WTC11 (cell line): ENCODE measurements around the gene SMARCB1. TPM values are rescaled to one million over a fixed set of nuclear protein-coding genes. Genes with fewer than 3 reads are reported as not detected.
A peak's percentile ranks its signal among the peaks of the same experiment; 100 is the strongest.

ENCODE experiments used
- ATAC-seq: fragments of 200-7000 bp; cut with Tn5 transposase; 2 replicates; pipeline ENCODE4 v1.10.0; 2021; ENCODE audit warnings: mild to moderate bottlenecking, moderate library complexity
- CTCF ChIA-PET: fragments of 300-600 bp; sonication (Branson Sonifier 250); formaldehyde crosslinking; loops from one replicate; lab custom pipeline; 2021; ENCODE audit warnings: antibody characterized with exemption; lab: Charles Lee
- POLR2A ChIA-PET: fragments of 350-600 bp; sonication (Branson Sonifier 250); formaldehyde crosslinking; loops from one replicate; lab custom pipeline; 2021; ENCODE audit warnings: antibody characterized with exemption; lab: Charles Lee
- DNase-seq: peaks from one replicate; pipeline ENCODE4 v3.0.0; 2021; ENCODE audit warnings: low spot score
- H3K27ac Mint-ChIP-seq: 2 replicates; pipeline ENCODE4 v1.8.0; 2021; ENCODE audit warnings: mixed read lengths
- H3K27me3 Mint-ChIP-seq: 2 replicates; pipeline ENCODE4 v1.8.0; 2021; ENCODE audit warnings: low read depth, mild to moderate bottlenecking, moderate library complexity, mixed read lengths
- H3K36me3 Mint-ChIP-seq: 2 replicates; pipeline ENCODE4 v1.8.0; 2021; ENCODE audit warnings: mixed read lengths
- H3K4me1 Mint-ChIP-seq: 2 replicates; pipeline ENCODE4 v1.8.0; 2022; ENCODE audit warnings: mixed read lengths
- H3K4me3 Mint-ChIP-seq: 2 replicates; pipeline ENCODE4 v1.8.0; 2021; ENCODE audit warnings: mild to moderate bottlenecking, moderate library complexity, mixed read lengths
- H3K9me3 Mint-ChIP-seq: 2 replicates; pipeline ENCODE4 v1.8.0; 2021; ENCODE audit warnings: mixed read lengths
- ATF1 ChIP-seq: sonication (generic); formaldehyde crosslinking; IDR thresholded peaks from 2 replicates; pipeline ENCODE4 v1.8.1; 2023; ENCODE audit warnings: mild to moderate bottlenecking, moderate library complexity, missing genetic modification reagents
- ELF4 ChIP-seq: sonication (generic); formaldehyde crosslinking; IDR thresholded peaks from 2 replicates; pipeline ENCODE4 v1.8.1; 2022; ENCODE audit warnings: low read depth, mild to moderate bottlenecking, moderate library complexity, missing genetic modification reagents
- FOXK1 ChIP-seq: sonication (generic); formaldehyde crosslinking; IDR thresholded peaks from 2 replicates; pipeline ENCODE4 v1.8.0; 2022; ENCODE audit warnings: mild to moderate bottlenecking, moderate library complexity, missing genetic modification reagents
- GABPB1 ChIP-seq: sonication (generic); formaldehyde crosslinking; IDR thresholded peaks from 2 replicates; pipeline ENCODE4 v1.8.1; 2023; ENCODE audit warnings: mild to moderate bottlenecking, missing genetic modification reagents
- IRF2 ChIP-seq: sonication (generic); formaldehyde crosslinking; IDR thresholded peaks from 2 replicates; pipeline ENCODE4 v1.8.0; 2022; ENCODE audit warnings: low read depth, missing genetic modification reagents, borderline replicate concordance
- NFATC4 ChIP-seq: fragments of 250-450 bp; sonication (Bioruptor Pico); IDR thresholded peaks from 2 replicates; pipeline ENCODE4 v1.9.0; 2021; ENCODE audit warnings: mild to moderate bottlenecking
- SMAD3 ChIP-seq: sonication (generic); formaldehyde crosslinking; IDR thresholded peaks from 2 replicates; pipeline ENCODE4 v1.8.0; 2022; ENCODE audit warnings: missing genetic modification reagents, mild to moderate bottlenecking, borderline replicate concordance
- SP1 ChIP-seq: sonication (generic); formaldehyde crosslinking; conservative IDR thresholded peaks from 2 replicates; pipeline ENCODE4 v1.8.1; 2022; ENCODE audit warnings: missing genetic modification reagents
- ZNF423 ChIP-seq: fragments of 250-450 bp; sonication (Bioruptor Pico); IDR thresholded peaks from 2 replicates; pipeline ENCODE4 v2.1.2; 2022; ENCODE audit warnings: mild to moderate bottlenecking, moderate library complexity
- total RNA-seq: library from RNA; stranded (reverse); gene quantifications from 3 replicates; pipeline ENCODE4 v1.2.3, GENCODE V29; 2021
- TF ChIP-seq, protein P1 (sequence below): fragments of 200-600 bp; IDR thresholded peaks from 2 replicates; pipeline ENCODE4 v1.8.0; 2022; ENCODE audit warnings: antibody characterized with exemption
- TF ChIP-seq, protein P2 (sequence below): fragments of 250-450 bp; sonication (Bioruptor Pico); IDR thresholded peaks from 2 replicates; pipeline ENCODE4 v1.9.0; 2021; ENCODE audit warnings: moderate library complexity, mild to moderate bottlenecking, inconsistent platforms, borderline replicate concordance
- TF ChIP-seq, protein P3 (sequence below): sonication (generic); formaldehyde crosslinking; IDR thresholded peaks from 2 replicates; pipeline ENCODE4 v1.8.1; 2023; ENCODE audit warnings: mild to moderate bottlenecking, missing genetic modification reagents, borderline replicate concordance
- TF ChIP-seq, protein P4 (sequence below): sonication (generic); formaldehyde crosslinking; IDR thresholded peaks from 2 replicates; pipeline ENCODE4 v1.8.1; 2022; ENCODE audit warnings: mild to moderate bottlenecking, moderate library complexity, missing genetic modification reagents
- TF ChIP-seq, protein P5 (sequence below): sonication (generic); formaldehyde crosslinking; IDR thresholded peaks from 2 replicates; pipeline ENCODE4 v1.8.0; 2022; ENCODE audit warnings: mild to moderate bottlenecking, missing genetic modification reagents
- TF ChIP-seq, protein P6 (sequence below): sonication (generic); formaldehyde crosslinking; IDR thresholded peaks from 2 replicates; pipeline ENCODE4 v1.8.1; 2022; ENCODE audit warnings: low read depth, missing genetic modification reagents, borderline replicate concordance
- TF ChIP-seq, protein P7 (sequence below): sonication (generic); formaldehyde crosslinking; IDR thresholded peaks from 2 replicates; pipeline ENCODE4 v1.8.1; 2023; ENCODE audit warnings: mild to moderate bottlenecking, missing genetic modification reagents, moderate library complexity

Gene SMARCB1
- total RNA-seq, 1 experiment from 2014 or later, result 135 TPM

DNA sequence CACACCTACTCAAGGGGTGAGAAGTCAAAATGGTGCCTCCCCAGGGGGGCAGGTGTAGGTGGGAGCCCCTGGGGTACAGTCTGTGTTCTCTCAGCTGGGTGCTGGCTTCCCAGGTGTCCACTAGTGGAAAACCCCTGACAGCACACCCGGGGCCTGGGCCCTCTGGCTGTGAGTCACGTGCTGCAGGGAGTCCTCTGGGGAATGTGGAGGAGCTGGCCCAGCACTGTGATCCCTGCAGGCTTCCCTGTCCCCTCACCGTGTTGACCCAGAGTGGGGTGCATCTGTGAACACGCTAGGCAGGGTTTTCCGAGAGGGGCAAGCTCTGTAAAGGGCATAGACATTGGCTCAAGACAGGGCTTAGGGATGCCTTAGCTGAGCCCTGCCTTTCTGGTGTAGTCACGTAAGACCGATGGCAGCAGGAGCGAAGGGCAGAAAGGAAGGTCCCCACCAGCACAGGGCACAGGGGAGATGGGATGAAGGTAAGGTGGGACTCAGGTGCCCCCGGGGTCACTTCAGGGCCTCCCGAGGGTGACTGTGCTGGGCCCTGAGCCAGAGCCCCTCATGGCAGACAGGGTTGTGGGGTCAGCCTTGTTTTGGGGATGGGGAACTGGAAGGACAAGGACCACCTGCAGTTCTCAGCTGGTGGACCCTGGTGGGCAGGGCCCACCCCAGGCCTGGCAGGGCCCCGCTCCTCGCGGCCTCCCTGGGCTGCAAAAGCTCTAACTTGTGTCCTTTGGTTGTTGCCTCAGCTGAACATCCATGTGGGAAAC is 37.9 kb downstream of the SMARCB1 start:
- no peak for ATAC-seq
- ChIA-PET CTCF (interaction anchor here (1.2 kb wide), 1 partner anchor 59 kb away, joined by 3 read pairs; no protein-coding TSS in a partner anchor), POLR2A (interaction anchor here (0.8 to 1.0 kb wide), 2 partner anchors 13 to 14 kb away, joined by 3 read pairs; partner anchors contain the start of gene DERL3)
- Mint-ChIP-seq H3K36me3 (peaks cover 80% of the 10 kb centered on the region), H3K27me3 (no peaks in the 10 kb centered on the region; the same call in 1 of the 2 replicates), H3K27ac (no peak overlapping the region), H3K4me3 (no peak overlapping the region), H3K9me3 (no peaks in the 10 kb centered on the region), H3K4me1 (peaks cover 13% of the 10 kb centered on the region)
- DNase-seq, result no peak
- TF ChIP-seq, protein P1, sequence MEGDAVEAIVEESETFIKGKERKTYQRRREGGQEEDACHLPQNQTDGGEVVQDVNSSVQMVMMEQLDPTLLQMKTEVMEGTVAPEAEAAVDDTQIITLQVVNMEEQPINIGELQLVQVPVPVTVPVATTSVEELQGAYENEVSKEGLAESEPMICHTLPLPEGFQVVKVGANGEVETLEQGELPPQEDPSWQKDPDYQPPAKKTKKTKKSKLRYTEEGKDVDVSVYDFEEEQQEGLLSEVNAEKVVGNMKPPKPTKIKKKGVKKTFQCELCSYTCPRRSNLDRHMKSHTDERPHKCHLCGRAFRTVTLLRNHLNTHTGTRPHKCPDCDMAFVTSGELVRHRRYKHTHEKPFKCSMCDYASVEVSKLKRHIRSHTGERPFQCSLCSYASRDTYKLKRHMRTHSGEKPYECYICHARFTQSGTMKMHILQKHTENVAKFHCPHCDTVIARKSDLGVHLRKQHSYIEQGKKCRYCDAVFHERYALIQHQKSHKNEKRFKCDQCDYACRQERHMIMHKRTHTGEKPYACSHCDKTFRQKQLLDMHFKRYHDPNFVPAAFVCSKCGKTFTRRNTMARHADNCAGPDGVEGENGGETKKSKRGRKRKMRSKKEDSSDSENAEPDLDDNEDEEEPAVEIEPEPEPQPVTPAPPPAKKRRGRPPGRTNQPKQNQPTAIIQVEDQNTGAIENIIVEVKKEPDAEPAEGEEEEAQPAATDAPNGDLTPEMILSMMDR, result no peak
- TF ChIP-seq, protein P2, sequence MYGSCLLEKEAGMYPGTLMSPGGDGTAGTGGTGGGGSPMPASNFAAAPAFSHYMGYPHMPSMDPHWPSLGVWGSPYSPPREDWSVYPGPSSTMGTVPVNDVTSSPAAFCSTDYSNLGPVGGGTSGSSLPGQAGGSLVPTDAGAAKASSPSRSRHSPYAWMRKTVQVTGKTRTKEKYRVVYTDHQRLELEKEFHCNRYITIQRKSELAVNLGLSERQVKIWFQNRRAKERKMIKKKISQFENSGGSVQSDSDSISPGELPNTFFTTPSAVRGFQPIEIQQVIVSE (CRISPR knock-in tag), result no peak
- TF ChIP-seq ZNF423 (CRISPR knock-in tag), result 0 out of 2 replicates have a peak, but pooled peaks have one; percentile 32
- no peak for TF ChIP-seq ATF1 (CRISPR knock-in tag)

DNA sequence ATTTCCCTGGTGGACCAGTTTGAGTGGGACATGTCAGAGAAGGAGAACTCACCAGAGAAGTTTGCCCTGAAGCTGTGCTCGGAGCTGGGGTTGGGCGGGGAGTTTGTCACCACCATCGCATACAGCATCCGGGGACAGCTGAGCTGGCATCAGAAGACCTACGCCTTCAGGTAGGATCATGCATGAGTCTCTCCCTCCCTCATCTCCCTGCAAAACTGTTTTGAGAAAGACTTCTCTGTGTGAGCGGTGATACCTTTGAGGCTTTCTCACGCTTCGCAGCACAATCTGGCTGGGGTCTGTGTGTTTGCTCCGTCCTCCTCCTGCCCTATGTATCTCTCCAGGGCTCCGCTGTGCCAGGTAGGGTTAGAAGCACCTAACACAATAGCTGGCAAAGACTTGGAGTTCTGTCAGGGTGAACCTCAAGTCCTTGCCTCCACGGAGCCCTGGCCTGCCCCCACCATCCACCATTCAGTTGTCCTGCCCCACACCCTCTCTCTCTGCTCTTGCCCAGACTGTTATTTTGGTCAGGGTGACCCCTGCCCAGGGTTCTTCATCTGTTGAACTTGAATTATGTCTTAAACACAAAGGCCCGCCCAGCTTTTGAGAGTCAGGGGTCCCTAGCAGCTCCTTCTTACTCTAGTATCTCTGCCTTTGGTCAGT is 38.6 kb downstream of the SMARCB1 start:
- H3K4me3 Mint-ChIP-seq, result no peak overlapping the region
- ChIA-PET POLR2A (interaction anchor here (0.8 kb wide), 1 partner anchor 14 kb away, joined by 3 read pairs; no protein-coding TSS in a partner anchor), CTCF (interaction anchor here (0.6 to 1.2 kb wide), 3 partner anchors 11 to 967 kb away, joined by 3 to 5 read pairs (median 4); no protein-coding TSS in a partner anchor)
- TF ChIP-seq FOXK1 (CRISPR knock-in tag), result no peak
- TF ChIP-seq, protein P3, sequence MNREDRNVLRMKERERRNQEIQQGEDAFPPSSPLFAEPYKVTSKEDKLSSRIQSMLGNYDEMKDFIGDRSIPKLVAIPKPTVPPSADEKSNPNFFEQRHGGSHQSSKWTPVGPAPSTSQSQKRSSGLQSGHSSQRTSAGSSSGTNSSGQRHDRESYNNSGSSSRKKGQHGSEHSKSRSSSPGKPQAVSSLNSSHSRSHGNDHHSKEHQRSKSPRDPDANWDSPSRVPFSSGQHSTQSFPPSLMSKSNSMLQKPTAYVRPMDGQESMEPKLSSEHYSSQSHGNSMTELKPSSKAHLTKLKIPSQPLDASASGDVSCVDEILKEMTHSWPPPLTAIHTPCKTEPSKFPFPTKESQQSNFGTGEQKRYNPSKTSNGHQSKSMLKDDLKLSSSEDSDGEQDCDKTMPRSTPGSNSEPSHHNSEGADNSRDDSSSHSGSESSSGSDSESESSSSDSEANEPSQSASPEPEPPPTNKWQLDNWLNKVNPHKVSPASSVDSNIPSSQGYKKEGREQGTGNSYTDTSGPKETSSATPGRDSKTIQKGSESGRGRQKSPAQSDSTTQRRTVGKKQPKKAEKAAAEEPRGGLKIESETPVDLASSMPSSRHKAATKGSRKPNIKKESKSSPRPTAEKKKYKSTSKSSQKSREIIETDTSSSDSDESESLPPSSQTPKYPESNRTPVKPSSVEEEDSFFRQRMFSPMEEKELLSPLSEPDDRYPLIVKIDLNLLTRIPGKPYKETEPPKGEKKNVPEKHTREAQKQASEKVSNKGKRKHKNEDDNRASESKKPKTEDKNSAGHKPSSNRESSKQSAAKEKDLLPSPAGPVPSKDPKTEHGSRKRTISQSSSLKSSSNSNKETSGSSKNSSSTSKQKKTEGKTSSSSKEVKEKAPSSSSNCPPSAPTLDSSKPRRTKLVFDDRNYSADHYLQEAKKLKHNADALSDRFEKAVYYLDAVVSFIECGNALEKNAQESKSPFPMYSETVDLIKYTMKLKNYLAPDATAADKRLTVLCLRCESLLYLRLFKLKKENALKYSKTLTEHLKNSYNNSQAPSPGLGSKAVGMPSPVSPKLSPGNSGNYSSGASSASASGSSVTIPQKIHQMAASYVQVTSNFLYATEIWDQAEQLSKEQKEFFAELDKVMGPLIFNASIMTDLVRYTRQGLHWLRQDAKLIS (CRISPR knock-in tag), result no peak
- no peak for TF ChIP-seq SMAD3 (CRISPR knock-in tag)
- no peak for TF ChIP-seq ELF4 (CRISPR knock-in tag)
- TF ChIP-seq NFATC4 (CRISPR knock-in tag), result no peak
- no peak for TF ChIP-seq GABPB1 (CRISPR knock-in tag)
- TF ChIP-seq, protein P4, sequence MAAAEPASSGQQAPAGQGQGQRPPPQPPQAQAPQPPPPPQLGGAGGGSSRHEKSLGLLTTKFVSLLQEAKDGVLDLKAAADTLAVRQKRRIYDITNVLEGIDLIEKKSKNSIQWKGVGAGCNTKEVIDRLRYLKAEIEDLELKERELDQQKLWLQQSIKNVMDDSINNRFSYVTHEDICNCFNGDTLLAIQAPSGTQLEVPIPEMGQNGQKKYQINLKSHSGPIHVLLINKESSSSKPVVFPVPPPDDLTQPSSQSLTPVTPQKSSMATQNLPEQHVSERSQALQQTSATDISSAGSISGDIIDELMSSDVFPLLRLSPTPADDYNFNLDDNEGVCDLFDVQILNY (CRISPR knock-in tag), result no peak
- TF ChIP-seq SP1 (CRISPR knock-in tag), result no peak
- TF ChIP-seq, protein P5, sequence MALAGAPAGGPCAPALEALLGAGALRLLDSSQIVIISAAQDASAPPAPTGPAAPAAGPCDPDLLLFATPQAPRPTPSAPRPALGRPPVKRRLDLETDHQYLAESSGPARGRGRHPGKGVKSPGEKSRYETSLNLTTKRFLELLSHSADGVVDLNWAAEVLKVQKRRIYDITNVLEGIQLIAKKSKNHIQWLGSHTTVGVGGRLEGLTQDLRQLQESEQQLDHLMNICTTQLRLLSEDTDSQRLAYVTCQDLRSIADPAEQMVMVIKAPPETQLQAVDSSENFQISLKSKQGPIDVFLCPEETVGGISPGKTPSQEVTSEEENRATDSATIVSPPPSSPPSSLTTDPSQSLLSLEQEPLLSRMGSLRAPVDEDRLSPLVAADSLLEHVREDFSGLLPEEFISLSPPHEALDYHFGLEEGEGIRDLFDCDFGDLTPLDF (CRISPR knock-in tag), result no peak
- TF ChIP-seq, protein P6, sequence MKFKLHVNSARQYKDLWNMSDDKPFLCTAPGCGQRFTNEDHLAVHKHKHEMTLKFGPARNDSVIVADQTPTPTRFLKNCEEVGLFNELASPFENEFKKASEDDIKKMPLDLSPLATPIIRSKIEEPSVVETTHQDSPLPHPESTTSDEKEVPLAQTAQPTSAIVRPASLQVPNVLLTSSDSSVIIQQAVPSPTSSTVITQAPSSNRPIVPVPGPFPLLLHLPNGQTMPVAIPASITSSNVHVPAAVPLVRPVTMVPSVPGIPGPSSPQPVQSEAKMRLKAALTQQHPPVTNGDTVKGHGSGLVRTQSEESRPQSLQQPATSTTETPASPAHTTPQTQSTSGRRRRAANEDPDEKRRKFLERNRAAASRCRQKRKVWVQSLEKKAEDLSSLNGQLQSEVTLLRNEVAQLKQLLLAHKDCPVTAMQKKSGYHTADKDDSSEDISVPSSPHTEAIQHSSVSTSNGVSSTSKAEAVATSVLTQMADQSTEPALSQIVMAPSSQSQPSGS (CRISPR knock-in tag), result no peak
- TF ChIP-seq, protein P7, sequence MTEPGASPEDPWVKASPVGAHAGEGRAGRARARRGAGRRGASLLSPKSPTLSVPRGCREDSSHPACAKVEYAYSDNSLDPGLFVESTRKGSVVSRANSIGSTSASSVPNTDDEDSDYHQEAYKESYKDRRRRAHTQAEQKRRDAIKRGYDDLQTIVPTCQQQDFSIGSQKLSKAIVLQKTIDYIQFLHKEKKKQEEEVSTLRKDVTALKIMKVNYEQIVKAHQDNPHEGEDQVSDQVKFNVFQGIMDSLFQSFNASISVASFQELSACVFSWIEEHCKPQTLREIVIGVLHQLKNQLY (CRISPR knock-in tag), result no peak
- TF ChIP-seq IRF2, result no peak

More for the DNA sequence above, 38.6 kb downstream of the SMARCB1 start:
- peak overlapping the region; percentile 94 for H3K27ac Mint-ChIP-seq
- H3K36me3 Mint-ChIP-seq, result peaks cover 80% of the 10 kb centered on the region
- no peaks in the 10 kb centered on the region for H3K9me3 Mint-ChIP-seq
- no peaks in the 10 kb centered on the region; the same call in 1 of the 2 replicates for H3K27me3 Mint-ChIP-seq
- ATAC-seq (no peak), DNase-seq (no peak)
- H3K4me1 Mint-ChIP-seq, result peaks cover 12% of the 10 kb centered on the region
